ENCODE measurements around the gene IL1RAPL1.

The IL1RAPL1 gene

GRCh38 chrX:29775890-29776289, 1188.6 kb downstream of the IL1RAPL1 start:
- TF ChIP-seq CTCF (IDR thresholded peaks at IDR 0.05; ENCODE audit: low read depth, low read length, missing control alignments): no peak
- no peak overlapping the region for H3K4me3 ChIP-seq (ENCODE audit: low read depth, low read length)
- DNase-seq (ENCODE audit: low read depth): no peak

GRCh38 chrX:29787656-29788055, 1200.4 kb downstream of the IL1RAPL1 start:
- no peak for DNase-seq (ENCODE audit: low read depth)
- no peak overlapping the region for H3K4me3 ChIP-seq (ENCODE audit: low read depth, low read length)
- TF ChIP-seq CTCF (IDR thresholded peaks at IDR 0.05; ENCODE audit: low read depth, low read length, missing control alignments): no peak

GRCh38 chrX:29788991-29789699, 1201.9 kb downstream of the IL1RAPL1 start:
- TF ChIP-seq CTCF (IDR thresholded peaks at IDR 0.05; ENCODE audit: low read depth, low read length, missing control alignments): no peak
- DNase-seq (ENCODE audit: low read depth): no peak
- no peak overlapping the region for H3K4me3 ChIP-seq (ENCODE audit: low read depth, low read length)

GRCh38 chrX:29792335-29792734, 1205.1 kb downstream of the IL1RAPL1 start:
- no peak overlapping the region for H3K4me3 ChIP-seq (ENCODE audit: low read depth, low read length)
- DNase-seq (ENCODE audit: low read depth): no peak
- no peak for TF ChIP-seq CTCF (IDR thresholded peaks at IDR 0.05; ENCODE audit: low read depth, low read length, missing control alignments)

GRCh38 chrX:29797156-29797555, 1209.9 kb downstream of the IL1RAPL1 start:
- H3K4me3 ChIP-seq (ENCODE audit: low read depth, low read length): no peak overlapping the region
- TF ChIP-seq CTCF (IDR thresholded peaks at IDR 0.05; ENCODE audit: low read depth, low read length, missing control alignments): no peak
- DNase-seq (ENCODE audit: low read depth): no peak

- no peak for TF ChIP-seq CTCF (IDR thresholded peaks at IDR 0.05; ENCODE audit: low read depth, low read length, missing control alignments)
- H3K4me3 ChIP-seq (ENCODE audit: low read depth, low read length): no peak overlapping the region
- DNase-seq (ENCODE audit: low read depth): no peak
Observed at GRCh38 chrX:29798469-29798868, 1211.2 kb downstream of the IL1RAPL1 start.

- DNase-seq (ENCODE audit: low read depth): no peak
- TF ChIP-seq CTCF (IDR thresholded peaks at IDR 0.05; ENCODE audit: low read depth, low read length, missing control alignments): no peak
- no peak overlapping the region for H3K4me3 ChIP-seq (ENCODE audit: low read depth, low read length)
Observed at GRCh38 chrX:29813174-29813573, 1225.9 kb downstream of the IL1RAPL1 start.

Data from GM12864 (cell line).